HG02973 (cell line): ENCODE results near the gene RNASE13.
"Not testable (repeated sequence)": the region's sequence is repeated elsewhere in the genome, so short reads cannot be mapped to it uniquely, and the experiment has no call there.

Experiments used
- ATAC-seq: cut with Tn5 transposase; IDR thresholded peaks from one replicate; pipeline ENCODE4 v1.9.1; 2021; ENCODE audit warnings: moderate library complexity; ENCODE audit not compliant: unreplicated experiment

The RNASE13 gene

DNA sequence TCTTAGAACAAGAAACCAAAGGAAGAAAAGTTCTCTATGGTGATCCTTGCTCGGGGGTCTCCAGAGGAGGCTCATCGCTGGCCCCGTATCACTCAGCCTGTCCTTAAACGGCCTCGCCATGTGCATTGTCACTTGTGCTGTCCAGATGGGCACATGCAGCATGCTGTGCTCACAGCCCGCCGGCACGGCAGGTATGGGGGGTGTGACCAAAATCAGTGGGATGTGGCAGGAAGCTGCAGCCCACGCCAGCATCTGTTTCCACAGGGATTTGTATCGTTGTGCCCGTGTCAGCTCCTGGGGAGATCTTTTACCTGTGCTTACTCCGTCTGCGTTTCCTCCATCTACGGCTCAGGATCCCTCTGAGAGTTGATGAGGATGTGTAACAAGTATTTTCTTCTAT lies 38.1 kb downstream of the RNASE13 start:
- no peak for ATAC-seq

DNA sequence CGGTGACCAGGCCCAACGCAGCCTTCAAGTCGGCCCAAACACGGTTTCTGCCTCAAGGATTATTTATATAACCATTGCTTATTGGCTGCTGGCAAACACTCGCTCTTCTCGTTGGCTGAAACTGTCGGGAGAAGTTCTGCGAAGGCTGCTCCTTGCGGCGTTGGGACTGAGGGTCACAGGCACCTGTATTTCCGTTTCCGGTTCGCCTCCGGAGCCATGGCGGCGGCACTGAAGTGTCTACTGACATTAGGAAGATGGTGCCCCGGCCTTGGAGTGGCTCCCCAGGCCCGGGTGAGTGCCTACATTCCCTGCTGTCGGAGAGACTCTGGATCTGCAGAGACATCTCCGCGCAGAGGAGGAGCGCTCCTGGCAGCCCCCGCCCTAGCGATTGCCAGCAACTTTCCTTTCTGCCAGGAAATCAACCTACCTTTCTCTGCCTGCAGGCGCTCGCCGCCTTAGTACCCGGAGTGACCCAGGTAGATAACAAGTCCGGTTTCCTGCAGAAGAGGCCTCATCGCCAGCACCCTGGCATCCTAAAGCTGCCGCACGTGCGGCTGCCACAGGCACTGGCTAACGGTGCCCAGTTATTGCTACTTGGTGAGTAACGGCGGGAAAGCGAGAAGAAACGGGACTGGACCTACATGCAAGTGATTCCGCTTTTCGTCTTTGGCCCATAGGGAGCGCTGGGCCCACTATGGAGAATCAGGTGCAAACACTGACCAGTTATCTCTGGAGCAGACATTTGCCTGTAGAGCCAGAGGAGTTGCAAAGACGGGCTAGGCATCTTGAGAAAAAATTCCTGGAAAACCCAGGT lies 44.6 kb downstream of the RNASE13 start, which contains the start of gene METTL17:
Gene METTL17, plus strand, starts transcription at position 194 of the 814 bp plus-strand sequence. Its CDS starts 23 bp downstream, at position 217.
- ATAC-seq = peak; percentile 89

GRCh38 chr14:20989471-20989786 lies 45.2 kb downstream of the RNASE13 start:
- ATAC-seq = no peak

- ATAC-seq = no peak
Measured at GRCh38 chr14:20988717-20989470, 45.7 kb downstream of the RNASE13 start.

- no peak for ATAC-seq
Measured at GRCh38 chr14:20986811-20987210, 47.8 kb downstream of the RNASE13 start.

DNA sequence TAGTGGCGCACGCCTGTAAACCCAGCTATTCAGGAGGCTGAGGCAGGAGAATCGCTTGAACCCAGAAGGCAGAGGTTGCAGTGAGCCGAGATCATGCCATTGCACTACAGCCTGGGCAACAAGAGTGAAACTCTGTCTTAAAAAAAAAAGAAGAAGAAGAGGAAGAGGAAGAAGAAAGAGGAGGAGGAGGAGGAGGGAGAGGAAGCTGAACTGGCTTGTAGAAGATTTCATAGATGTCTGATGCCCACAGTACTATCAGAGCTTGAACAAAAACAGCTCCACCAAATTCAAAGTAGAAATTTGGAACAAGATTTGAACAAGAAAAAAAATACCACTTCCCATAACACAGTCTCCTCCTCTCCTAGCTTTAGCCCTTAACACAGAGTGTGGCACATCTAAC lies 49.0 kb downstream of the RNASE13 start:
- not testable (repeated sequence) for ATAC-seq
